K562 (cell line): ENCODE measurements around the gene ARHGEF38. TPM values are rescaled to one million over a fixed set of nuclear protein-coding genes. Genes with fewer than 3 reads are reported as not detected.

Experiments
- ATAC-seq: fragments of 200-7000 bp; cut with Tn5 transposase; 3 replicates; pipeline ENCODE4 v1.9.1; 2020; ENCODE audit warnings: moderate library complexity
- BruUV-seq: library from RNA; stranded (reverse); fragments of 400-500 nt; replicated peaks from 2 replicates; lab custom pipeline; 2021; lab: Mats Ljungman, UMichigan
- CTCF ChIA-PET: fragments of 300-600 bp; formaldehyde crosslinking; extraction: SDS; loops from one replicate; lab custom pipeline; 2021; ENCODE audit warnings: low intra/inter-chr PET ratio; lab: Yijun Ruan, JAX
- POLR2A ChIA-PET: fragments of 300-600, 350-650 bp; sonication (Branson Sonifier 250); formaldehyde crosslinking; extraction: SDS; loops from one replicate; lab custom pipeline; 2021; ENCODE audit warnings: antibody characterized with exemption, inconsistent platforms; lab: Yijun Ruan, JAX
- DNase-seq, 4 experiments: peaks; one replicate each; pipeline versions ENCODE4 v3.0.0 to v3.0.0-alpha.2; 2011 to 2018; ENCODE audit warnings: low spot score in 3 of 4, mixed read lengths in 3 of 4; ENCODE audit errors: extremely low read depth in 1 of 4
- FAIRE-seq: peaks from 2 replicates; lab custom pipeline; 2011; peaks lifted over from hg19 to GRCh38; lab: Jason Lieb, UNC
- H2AFZ ChIP-seq: 2 replicates; pipeline ENCODE4 v1.6.0; 2011; ENCODE audit warnings: low read depth, low read length, control low read depth, inconsistent platforms
- H3K27ac ChIP-seq: fragments of 200-600 bp; 3 replicates; pipeline ENCODE4 v1.8.0; 2011; ENCODE audit warnings: low read depth, mild to moderate bottlenecking, control low read depth, inconsistent platforms, low read length, moderate library complexity, mixed read lengths; ENCODE audit errors: extremely low read depth
- H3K27me3 ChIP-seq, 2 experiments: fragments of 300-600 bp in 1 of 2; 2 replicates in 1 of 2; 3 replicates in 1 of 2; pipeline versions ENCODE4 v1.6.0 to v1.8.0; 2011; ENCODE audit warnings: inconsistent platforms in 2 of 2, low read length in 2 of 2, mild to moderate bottlenecking in 1 of 2, mixed read lengths in 1 of 2, moderate library complexity in 1 of 2; ENCODE audit not compliant: control insufficient read depth in 2 of 2, insufficient read depth in 2 of 2
- H3K36me3 ChIP-seq: fragments of 300-600 bp; 3 replicates; pipeline ENCODE4 v1.8.0; 2011; ENCODE audit warnings: mild to moderate bottlenecking, low read length, inconsistent platforms; ENCODE audit not compliant: control insufficient read depth, insufficient read depth
- H3K4me1 ChIP-seq, 2 experiments: fragments of 200-600 bp in 1 of 2; replicated peaks in 1 of 2; 2 replicates in 1 of 2; 3 replicates in 1 of 2; pipeline versions ENCODE4 v1.5.1 to v1.8.0; 2011; ENCODE audit warnings: inconsistent platforms in 2 of 2, low read length in 2 of 2, mild to moderate bottlenecking in 1 of 2, mixed read lengths in 1 of 2, moderate library complexity in 1 of 2; ENCODE audit not compliant: control insufficient read depth in 2 of 2, insufficient read depth in 2 of 2
- H3K4me2 ChIP-seq: 2 replicates; pipeline ENCODE4 v1.6.1; 2011; ENCODE audit warnings: low read length, control low read depth, inconsistent platforms, mixed read lengths; ENCODE audit not compliant: insufficient read depth
- H3K4me3 ChIP-seq: fragments of 200-600 bp; sonication (generic), shearing (Covaris generic); 2 replicates; pipeline ENCODE4 v1.5.1; 2016; ENCODE audit warnings: control low read depth, inconsistent platforms
- H3K79me2 ChIP-seq: fragments of 200-600 bp; 3 replicates; pipeline ENCODE4 v1.8.0; 2011; ENCODE audit warnings: low read length, inconsistent platforms; ENCODE audit not compliant: control insufficient read depth, insufficient read depth
- H3K9ac ChIP-seq, 2 experiments: 2 replicates each; pipeline versions ENCODE4 v1.6.0 to v1.6.1; 2011; ENCODE audit warnings: low read depth in 2 of 2, low read length in 2 of 2, control low read depth in 1 of 2, inconsistent platforms in 1 of 2, mild to moderate bottlenecking in 1 of 2, mixed read lengths in 1 of 2; ENCODE audit not compliant: insufficient read depth in 1 of 2
- H3K9me1 ChIP-seq: one replicate; pipeline ENCODE4 v1.6.0; 2011; ENCODE audit warnings: inconsistent platforms, mild to moderate bottlenecking, low read length, moderate library complexity; ENCODE audit not compliant: control insufficient read depth, insufficient read depth
- H3K9me3 ChIP-seq: replicated peaks from 2 replicates; pipeline ENCODE4 v1.5.1; 2011; ENCODE audit warnings: low read depth, low read length, inconsistent platforms; ENCODE audit not compliant: control insufficient read depth, insufficient read depth
- H4K20me1 ChIP-seq: replicated peaks from 2 replicates; pipeline ENCODE4 v1.6.1; 2011; ENCODE audit warnings: low read length, inconsistent platforms, mixed read lengths; ENCODE audit not compliant: control insufficient read depth, insufficient read depth
- E2F3 ChIP-seq: fragments of 250-450 bp; sonication (Bioruptor Pico); IDR thresholded peaks from 2 replicates; pipeline ENCODE4 v1.4.0; 2020; ENCODE audit warnings: mild to moderate bottlenecking
- KDM4B ChIP-seq, 2 experiments: fragments of 450-650 bp in 1 of 2; sonication (generic) in 1 of 2; IDR thresholded peaks; 2 replicates each; pipeline ENCODE4 v1.6.1; 2016 to 2017; ENCODE audit warnings: borderline replicate concordance in 2 of 2, antibody characterized with exemption in 1 of 2, low read depth in 1 of 2, mild to moderate bottlenecking in 1 of 2
- MYNN ChIP-seq, 2 experiments: sonication (generic); formaldehyde crosslinking in 1 of 2; IDR thresholded peaks; 2 replicates each; pipeline versions ENCODE4 v1.5.0 to v1.6.1; 2016 to 2020; ENCODE audit warnings: antibody characterized with exemption in 1 of 2, missing genetic modification reagents in 1 of 2
- NCOA2 ChIP-seq, 2 experiments: fragments of 450-650 bp; IDR thresholded peaks; 2 replicates each; pipeline ENCODE4 v1.6.1; 2018; ENCODE audit warnings: mild to moderate bottlenecking in 2 of 2, moderate library complexity in 1 of 2; ENCODE audit not compliant: partially characterized antibody in 2 of 2
- SMAD3 ChIP-seq: fragments of 450-650 bp; formaldehyde crosslinking; conservative IDR thresholded peaks from 2 replicates; pipeline ENCODE4 v1.4.0; 2020; ENCODE audit warnings: mild to moderate bottlenecking
- SREBF2 ChIP-seq: sonication (generic); formaldehyde crosslinking; IDR thresholded peaks from 2 replicates; pipeline ENCODE4 v1.4.0; 2020; ENCODE audit warnings: mild to moderate bottlenecking, missing genetic modification reagents
- ZBTB7A ChIP-seq: IDR thresholded peaks from 2 replicates; pipeline ENCODE4 v1.6.1; 2011; ENCODE audit warnings: low read depth, mild to moderate bottlenecking, low read length, moderate library complexity, borderline replicate concordance; ENCODE audit not compliant: control insufficient read depth
- ZNF175 ChIP-seq: fragments of 200-800 bp; sonication (Bioruptor generic); IDR thresholded peaks from 2 replicates; pipeline ENCODE4 v1.6.1; 2016; ENCODE audit warnings: low read depth, mild to moderate bottlenecking, missing genetic modification characterization, missing compliant biosample characterization
- WGBS: fragments of 100-300 bp; shearing (Covaris generic); methylation state at CpG from one replicate; pipeline ENCODE4 v1.1.6; 2016; ENCODE audit warnings: low coverage, mixed read lengths; ENCODE audit not compliant: insufficient coverage; ENCODE audit errors: missing lambda C conversion rate; 5-methylcytosine and 5-hydroxymethylcytosine counted together
- in situ Hi-C: fragments of 300-500 bp; cut with MboI; formaldehyde crosslinking; loops from 4 replicates; pipeline ENCODE4 v1.15.0; 2018; ENCODE audit warnings: inconsistent platforms, mixed read lengths
- intact Hi-C: fragments of 100-400 bp; cut with micrococcal nuclease; formaldehyde crosslinking; loops from 2 replicates; pipeline ENCODE4 v1.14.2; 2022
- polyA plus RNA-seq, 8 experiments: library from polyadenylated mRNA; depleted of rRNA in 4 of 8; stranded (reverse) in 5 of 8; unstranded in 3 of 8; fragments of >200 nt; fragmentation: Nextera tagmentation in 2 of 8; fragmentation: Illumina TruSeq in 1 of 8; extraction: Ambion mirVana in 2 of 8; extraction: Trizol in 1 of 8; gene quantifications; 2 replicates each; pipeline versions ENCODE4 v1.2.1 to v1.2.3, GENCODE V29; 2011 to 2014; ENCODE audit warnings: inconsistent platforms in 1 of 8, missing spikeins in 1 of 8
- total RNA-seq, 7 experiments: library from RNA; depleted of rRNA in 6 of 7; stranded (reverse); fragments of >200 nt in 6 of 7; fragmentation: Illumina TruSeq in 2 of 7; extraction: Trizol in 2 of 7; gene quantifications; 2 replicates each; pipeline versions ENCODE4 v1.2.1 to v1.2.3, GENCODE V29; 2011 to 2021; ENCODE audit warnings: low replicate concordance in 1 of 7
- TF ChIP-seq, protein P1 (sequence below): fragments of 450-650 bp; IDR thresholded peaks from one replicate; pipeline ENCODE4 v1.6.1; 2018; ENCODE audit warnings: mild to moderate bottlenecking, moderate library complexity; ENCODE audit not compliant: partially characterized antibody
- TF ChIP-seq, protein P2 (sequence below): fragments of 250-450 bp; sonication (Bioruptor Pico); IDR thresholded peaks from 2 replicates; pipeline ENCODE4 v1.5.0; 2020; ENCODE audit warnings: mild to moderate bottlenecking
- TF ChIP-seq, protein P3 (sequence below), 2 experiments: fragments of 450-650 bp; formaldehyde crosslinking in 1 of 2; IDR thresholded peaks; 2 replicates each; pipeline versions ENCODE4 v1.4.0 to v1.6.1; 2014 to 2020; ENCODE audit warnings: mild to moderate bottlenecking in 2 of 2, borderline replicate concordance in 1 of 2, low read depth in 1 of 2

Gene ARHGEF38
- total and polyA plus RNA-seq, 9 of the 15 experiments (the other 6 are each of a cell fraction or from before 2014, with no cell fraction given), result 0.17 TPM; not detected in 8

DNA sequence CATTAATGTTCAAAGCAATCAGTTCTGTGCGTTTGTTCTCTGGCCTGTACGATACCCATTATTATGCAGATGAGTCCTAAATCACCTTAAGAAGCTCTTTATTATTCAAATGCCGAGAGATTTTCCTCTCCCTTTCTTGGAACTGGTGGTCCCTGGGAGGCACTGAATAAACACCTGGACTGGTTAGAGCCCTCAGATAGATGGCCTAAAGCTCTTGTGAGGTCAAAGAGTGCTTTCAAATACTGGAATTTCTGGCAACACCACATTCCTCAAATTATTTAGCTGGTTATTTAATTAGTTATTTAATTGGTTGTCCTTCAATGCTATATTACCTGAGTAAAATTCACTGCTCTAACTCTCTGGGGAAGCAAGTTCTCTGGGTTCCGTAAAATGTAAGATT is 3.0 kb downstream of the ARHGEF38 start:
- Histone ChIP-seq H3K9me3 (no peaks in the 10 kb centered on the region), H3K36me3 (no peaks in the 10 kb centered on the region), H4K20me1 (no peaks in the 10 kb centered on the region), H3K79me2 (no peaks in the 10 kb centered on the region), H3K9ac (no peak overlapping the region), H3K27me3 (peaks cover 0 to 7% of the 10 kb centered on the region in 2 experiments; a peak in 1 of 5 replicates), H3K4me1 (no peaks in the 10 kb centered on the region), H3K4me3 (no peak overlapping the region), H3K4me2 (no peak overlapping the region), H2AFZ (no peak overlapping the region), H3K27ac (no peak overlapping the region), H3K9me1 (no peaks in the 10 kb centered on the region)
- in situ Hi-C loops, result no loop called here
- WGBS, result 2% methylated on average over 4 of the region's 4 CpGs
- ChIA-PET CTCF (interaction anchor here (0.6 kb wide), 1 partner anchor 547 kb away, joined by 3 read pairs; no protein-coding TSS in a partner anchor), POLR2A (no interaction called here)
- intact Hi-C loops, result no loop called here
- BruUV-seq, result no TSS peak
- DNase-seq (no peak), FAIRE-seq (no peak), ATAC-seq (no peak)
- TF ChIP-seq SREBF2 (CRISPR knock-in tag) (no peak), ZNF175 (CRISPR knock-in tag) (no peak), SMAD3 (no peak), ZBTB7A (no peak), KDM4B (IDR thresholded peaks at IDR 0.05; ENCODE audit: borderline replicate concordance in 2 of 2, low read depth in 1 of 2) (no peak), MYNN (IDR thresholded peaks at IDR 0.05) (no peak), MYNN (CRISPR knock-in tag; IDR thresholded peaks at IDR 0.05) (no peak), E2F3 (CRISPR knock-in tag) (no peak), NCOA2 (IDR thresholded peaks at IDR 0.05; ENCODE audit: partially characterized antibody in 2 of 2) (no peak)
- TF ChIP-seq, protein P1, sequence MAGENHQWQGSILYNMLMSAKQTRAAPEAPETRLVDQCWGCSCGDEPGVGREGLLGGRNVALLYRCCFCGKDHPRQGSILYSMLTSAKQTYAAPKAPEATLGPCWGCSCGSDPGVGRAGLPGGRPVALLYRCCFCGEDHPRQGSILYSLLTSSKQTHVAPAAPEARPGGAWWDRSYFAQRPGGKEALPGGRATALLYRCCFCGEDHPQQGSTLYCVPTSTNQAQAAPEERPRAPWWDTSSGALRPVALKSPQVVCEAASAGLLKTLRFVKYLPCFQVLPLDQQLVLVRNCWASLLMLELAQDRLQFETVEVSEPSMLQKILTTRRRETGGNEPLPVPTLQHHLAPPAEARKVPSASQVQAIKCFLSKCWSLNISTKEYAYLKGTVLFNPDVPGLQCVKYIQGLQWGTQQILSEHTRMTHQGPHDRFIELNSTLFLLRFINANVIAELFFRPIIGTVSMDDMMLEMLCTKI, result no peak
- TF ChIP-seq, protein P2, sequence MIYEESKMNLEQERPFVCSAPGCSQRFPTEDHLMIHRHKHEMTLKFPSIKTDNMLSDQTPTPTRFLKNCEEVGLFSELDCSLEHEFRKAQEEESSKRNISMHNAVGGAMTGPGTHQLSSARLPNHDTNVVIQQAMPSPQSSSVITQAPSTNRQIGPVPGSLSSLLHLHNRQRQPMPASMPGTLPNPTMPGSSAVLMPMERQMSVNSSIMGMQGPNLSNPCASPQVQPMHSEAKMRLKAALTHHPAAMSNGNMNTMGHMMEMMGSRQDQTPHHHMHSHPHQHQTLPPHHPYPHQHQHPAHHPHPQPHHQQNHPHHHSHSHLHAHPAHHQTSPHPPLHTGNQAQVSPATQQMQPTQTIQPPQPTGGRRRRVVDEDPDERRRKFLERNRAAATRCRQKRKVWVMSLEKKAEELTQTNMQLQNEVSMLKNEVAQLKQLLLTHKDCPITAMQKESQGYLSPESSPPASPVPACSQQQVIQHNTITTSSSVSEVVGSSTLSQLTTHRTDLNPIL (CRISPR knock-in tag), result no peak
- TF ChIP-seq, protein P3, sequence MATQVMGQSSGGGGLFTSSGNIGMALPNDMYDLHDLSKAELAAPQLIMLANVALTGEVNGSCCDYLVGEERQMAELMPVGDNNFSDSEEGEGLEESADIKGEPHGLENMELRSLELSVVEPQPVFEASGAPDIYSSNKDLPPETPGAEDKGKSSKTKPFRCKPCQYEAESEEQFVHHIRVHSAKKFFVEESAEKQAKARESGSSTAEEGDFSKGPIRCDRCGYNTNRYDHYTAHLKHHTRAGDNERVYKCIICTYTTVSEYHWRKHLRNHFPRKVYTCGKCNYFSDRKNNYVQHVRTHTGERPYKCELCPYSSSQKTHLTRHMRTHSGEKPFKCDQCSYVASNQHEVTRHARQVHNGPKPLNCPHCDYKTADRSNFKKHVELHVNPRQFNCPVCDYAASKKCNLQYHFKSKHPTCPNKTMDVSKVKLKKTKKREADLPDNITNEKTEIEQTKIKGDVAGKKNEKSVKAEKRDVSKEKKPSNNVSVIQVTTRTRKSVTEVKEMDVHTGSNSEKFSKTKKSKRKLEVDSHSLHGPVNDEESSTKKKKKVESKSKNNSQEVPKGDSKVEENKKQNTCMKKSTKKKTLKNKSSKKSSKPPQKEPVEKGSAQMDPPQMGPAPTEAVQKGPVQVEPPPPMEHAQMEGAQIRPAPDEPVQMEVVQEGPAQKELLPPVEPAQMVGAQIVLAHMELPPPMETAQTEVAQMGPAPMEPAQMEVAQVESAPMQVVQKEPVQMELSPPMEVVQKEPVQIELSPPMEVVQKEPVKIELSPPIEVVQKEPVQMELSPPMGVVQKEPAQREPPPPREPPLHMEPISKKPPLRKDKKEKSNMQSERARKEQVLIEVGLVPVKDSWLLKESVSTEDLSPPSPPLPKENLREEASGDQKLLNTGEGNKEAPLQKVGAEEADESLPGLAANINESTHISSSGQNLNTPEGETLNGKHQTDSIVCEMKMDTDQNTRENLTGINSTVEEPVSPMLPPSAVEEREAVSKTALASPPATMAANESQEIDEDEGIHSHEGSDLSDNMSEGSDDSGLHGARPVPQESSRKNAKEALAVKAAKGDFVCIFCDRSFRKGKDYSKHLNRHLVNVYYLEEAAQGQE (IDR thresholded peaks at IDR 0.05; ENCODE audit: borderline replicate concordance), result no peak
- TF ChIP-seq, protein P3 (CRISPR knock-in tag; IDR thresholded peaks at IDR 0.05; ENCODE audit: low read depth), result no peak
